DOHH2 (cell line): Measurements from ENCODE around the gene ZC3H14.

Experiments used
- H3F3A ChIP-seq: fragments of 200-600 bp; sonication (generic), shearing (Covaris generic); 2 replicates; pipeline ENCODE4 v1.6.0; 2016; ENCODE audit warnings: antibody characterized with exemption, mild to moderate bottlenecking; ENCODE audit not compliant: control insufficient read depth, insufficient read depth
- H3K27ac ChIP-seq: fragments of 200-600 bp; sonication (generic); 2 replicates; pipeline ENCODE4 v1.5.1; 2014; ENCODE audit warnings: low read depth, mild to moderate bottlenecking, low read length, moderate library complexity
- H3K27me3 ChIP-seq: fragments of 200-600 bp; sonication (generic); 2 replicates; pipeline ENCODE4 v1.6.1; 2014; ENCODE audit warnings: mild to moderate bottlenecking, low read length, mixed read lengths; ENCODE audit not compliant: control insufficient read depth
- H3K36me3 ChIP-seq: fragments of 200-600 bp; sonication (generic); 2 replicates; pipeline ENCODE4 v1.6.1; 2014; ENCODE audit warnings: mild to moderate bottlenecking, low read length, moderate library complexity, mixed read lengths; ENCODE audit not compliant: control insufficient read depth
- H3K4me1 ChIP-seq: fragments of 200-600 bp; sonication (generic); 2 replicates; pipeline ENCODE4 v1.6.1; 2014; ENCODE audit warnings: mild to moderate bottlenecking, low read length, mixed read lengths; ENCODE audit not compliant: control insufficient read depth
- H3K4me2 ChIP-seq: fragments of 200-600 bp; sonication (generic); 2 replicates; pipeline ENCODE4 v1.6.0; 2014; ENCODE audit warnings: mild to moderate bottlenecking, low read length, moderate library complexity
- H3K4me3 ChIP-seq: fragments of 200-600 bp; sonication (generic); 2 replicates; pipeline ENCODE4 v1.5.1; 2014; ENCODE audit warnings: mild to moderate bottlenecking, low read length, mixed read lengths
- H3K79me2 ChIP-seq: fragments of 200-600 bp; sonication (generic); 2 replicates; pipeline ENCODE4 v1.6.1; 2014; ENCODE audit warnings: mild to moderate bottlenecking, low read length, mixed read lengths; ENCODE audit not compliant: control insufficient read depth
- H3K9me2 ChIP-seq: fragments of 200-600 bp; sonication (generic); replicated peaks from 2 replicates; pipeline ENCODE4 v1.6.1; 2014; ENCODE audit warnings: mild to moderate bottlenecking, low read length, mixed read lengths; ENCODE audit not compliant: control insufficient read depth
- H3K9me3 ChIP-seq: fragments of 200-600 bp; sonication (generic); 2 replicates; pipeline ENCODE4 v1.6.1; 2014; ENCODE audit warnings: antibody characterized with exemption, low read length, mixed read lengths; ENCODE audit not compliant: control insufficient read depth, insufficient read depth
- H4K20me1 ChIP-seq: fragments of 200-600 bp; sonication (generic); 2 replicates; pipeline ENCODE4 v1.6.0; 2014; ENCODE audit warnings: low read depth, mild to moderate bottlenecking, antibody characterized with exemption, low read length, moderate library complexity; ENCODE audit not compliant: control insufficient read depth, insufficient read depth
- CTCF ChIP-seq: fragments of 200-600 bp; sonication (generic); IDR thresholded peaks from one replicate; pipeline ENCODE4 v1.5.1; 2014; ENCODE audit warnings: antibody characterized with exemption, mild to moderate bottlenecking, low read depth, low read length; ENCODE audit not compliant: poor library complexity, severe bottlenecking
- EZH2phosphoT487 ChIP-seq: fragments of 200-600 bp; sonication (generic); IDR thresholded peaks from 2 replicates; pipeline ENCODE4 v1.6.1; 2017; ENCODE audit warnings: borderline replicate concordance, mild to moderate bottlenecking, antibody characterized with exemption, low read length, moderate library complexity, mixed read lengths

The ZC3H14 gene

GRCh38 chr14:88625671-88626070 lies 62.8 kb downstream of the ZC3H14 start:
- Histone ChIP-seq H3K4me1 (no peaks in the 10 kb centered on the region), H3K36me3 (no peaks in the 10 kb centered on the region), H3F3A (0 out of 2 replicates have a peak, but pooled peaks cover 2% of the 10 kb centered on the region), H3K4me3 (no peak overlapping the region), H3K79me2 (no peaks in the 10 kb centered on the region), H3K9me2 (no peaks in the 10 kb centered on the region), H3K9me3 (no peaks in the 10 kb centered on the region), H3K27ac (no peak overlapping the region), H3K4me2 (no peak overlapping the region), H3K27me3 (no peaks in the 10 kb centered on the region), H4K20me1 (no peaks in the 10 kb centered on the region)
- TF ChIP-seq CTCF (no peak), EZH2phosphoT487 (no peak)

GRCh38 chr14:88628033-88628432 lies 65.2 kb downstream of the ZC3H14 start:
- Histone ChIP-seq H3K9me3 (no peaks in the 10 kb centered on the region), H3K27me3 (no peaks in the 10 kb centered on the region), H4K20me1 (no peaks in the 10 kb centered on the region), H3K4me2 (no peak overlapping the region), H3K9me2 (no peaks in the 10 kb centered on the region), H3F3A (0 out of 2 replicates have a peak, but pooled peaks cover 2% of the 10 kb centered on the region), H3K4me3 (no peak overlapping the region), H3K36me3 (no peaks in the 10 kb centered on the region), H3K4me1 (no peaks in the 10 kb centered on the region), H3K79me2 (no peaks in the 10 kb centered on the region), H3K27ac (no peak overlapping the region)
- TF ChIP-seq CTCF (no peak), EZH2phosphoT487 (no peak)

GRCh38 chr14:88628462-88628861 lies 65.6 kb downstream of the ZC3H14 start:
- no peaks in the 10 kb centered on the region for H4K20me1 ChIP-seq
- H3K27ac ChIP-seq, result no peak overlapping the region
- no peak overlapping the region for H3K4me2 ChIP-seq
- 0 out of 2 replicates have a peak, but pooled peaks cover 2% of the 10 kb centered on the region for H3F3A ChIP-seq
- TF ChIP-seq CTCF, result no peak
- no peak for TF ChIP-seq EZH2phosphoT487
- no peaks in the 10 kb centered on the region for H3K79me2 ChIP-seq
- H3K27me3 ChIP-seq, result no peaks in the 10 kb centered on the region
- no peak overlapping the region for H3K4me3 ChIP-seq
- no peaks in the 10 kb centered on the region for H3K4me1 ChIP-seq
- no peaks in the 10 kb centered on the region for H3K9me2 ChIP-seq
- no peaks in the 10 kb centered on the region for H3K36me3 ChIP-seq
- H3K9me3 ChIP-seq, result no peaks in the 10 kb centered on the region
